DND-41 (cell line): ENCODE data around the gene MYH6.

Experiments
- ATAC-seq: fragments of 200-7000 bp; cut with Tn5 transposase; 3 replicates; pipeline ENCODE4 v1.9.1; 2021; ENCODE audit warnings: low read depth; ENCODE audit not compliant: insufficient read depth
- DNase-seq: peaks from one replicate; pipeline ENCODE4 v3.0.0-alpha.2; 2020
- H2AFZ ChIP-seq: 2 replicates; pipeline ENCODE4 v1.6.0; 2012; ENCODE audit warnings: low read depth, low read length
- H3K27ac ChIP-seq: 2 replicates; pipeline ENCODE4 v1.5.1; 2012; ENCODE audit warnings: low read length, inconsistent platforms
- H3K27me3 ChIP-seq: fragments of 200-600 bp; sonication (generic); 2 replicates; pipeline ENCODE4 v1.6.0; 2012; ENCODE audit warnings: low read length, mild to moderate bottlenecking, inconsistent platforms; ENCODE audit not compliant: insufficient read depth, poor library complexity
- H3K36me3 ChIP-seq: 2 replicates; pipeline ENCODE4 v1.5.1; 2012; ENCODE audit warnings: low read length, inconsistent platforms; ENCODE audit not compliant: insufficient read depth
- H3K4me1 ChIP-seq: 2 replicates; pipeline ENCODE4 v1.5.1; 2012; ENCODE audit warnings: mild to moderate bottlenecking, low read length; ENCODE audit not compliant: insufficient read depth
- H3K4me2 ChIP-seq: 2 replicates; pipeline ENCODE4 v1.6.0; 2012; ENCODE audit warnings: mild to moderate bottlenecking, moderate library complexity, low read length, inconsistent platforms; ENCODE audit not compliant: insufficient read depth
- H3K4me3 ChIP-seq, 2 experiments: fragments of 200-600 bp in 1 of 2; shearing (Covaris generic) in 1 of 2; 2 replicates each; pipeline ENCODE4 v1.5.1; 2012 to 2016; ENCODE audit warnings: inconsistent platforms in 2 of 2, low read length in 2 of 2, mild to moderate bottlenecking in 2 of 2, low read depth in 1 of 2, moderate library complexity in 1 of 2
- H3K79me2 ChIP-seq: 2 replicates; pipeline ENCODE4 v1.6.0; 2012; ENCODE audit warnings: low read length, inconsistent platforms; ENCODE audit not compliant: insufficient read depth
- H3K9ac ChIP-seq: 2 replicates; pipeline ENCODE4 v1.6.0; 2012; ENCODE audit warnings: low read depth, mild to moderate bottlenecking, inconsistent platforms, low read length, moderate library complexity
- H3K9me3 ChIP-seq: 2 replicates; pipeline ENCODE4 v1.5.1; 2012; ENCODE audit warnings: low read length, moderate library complexity, mild to moderate bottlenecking, inconsistent platforms; ENCODE audit not compliant: insufficient read depth, severe bottlenecking
- H4K20me1 ChIP-seq: 2 replicates; pipeline ENCODE4 v1.6.0; 2012; ENCODE audit warnings: low read length; ENCODE audit not compliant: insufficient read depth
- CTCF ChIP-seq: IDR thresholded peaks from 2 replicates; pipeline ENCODE4 v1.5.1; 2012; ENCODE audit warnings: borderline replicate concordance, low read length, moderate library complexity, mild to moderate bottlenecking; ENCODE audit not compliant: poor library complexity, severe bottlenecking; ENCODE audit errors: extremely low read depth
- EZH2 ChIP-seq: IDR thresholded peaks from 3 replicates; pipeline ENCODE4 v1.6.1; 2012; ENCODE audit warnings: borderline replicate concordance, low read depth, mild to moderate bottlenecking, moderate library complexity, low read length, inconsistent platforms; ENCODE audit not compliant: severe bottlenecking

MYH6 gene

DNA sequence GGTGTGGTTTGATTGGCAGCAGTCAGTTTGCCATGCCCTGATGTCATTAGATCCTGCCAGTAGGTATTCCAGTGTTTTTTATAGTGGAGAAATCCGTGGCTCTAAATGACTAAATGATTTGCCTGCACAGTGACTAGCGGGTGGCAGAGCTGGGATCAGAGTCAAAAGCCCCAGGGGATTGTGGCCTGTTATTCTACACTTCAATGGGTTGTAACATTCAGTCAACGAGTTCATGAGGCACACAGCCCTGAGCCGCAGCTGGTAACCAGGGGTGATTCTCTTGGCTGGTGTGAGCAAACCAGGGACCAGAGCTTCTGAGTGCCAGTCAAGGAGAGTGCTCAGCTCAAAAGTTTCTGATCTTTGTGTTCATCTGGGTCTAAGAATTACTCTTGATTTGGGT is 1.8 kb downstream of the MYH6 start:
- H3K9ac ChIP-seq, result no peak overlapping the region
- peaks cover 33% of the 10 kb centered on the region for H3K27me3 ChIP-seq
- H3K27ac ChIP-seq, result no peak overlapping the region
- H3K4me1 ChIP-seq, result no peaks in the 10 kb centered on the region
- H2AFZ ChIP-seq, result no peak overlapping the region
- H4K20me1 ChIP-seq, result no peaks in the 10 kb centered on the region; the same call in 1 of the 2 replicates
- no peaks in the 10 kb centered on the region for H3K36me3 ChIP-seq
- peak; percentile 33; the same call in 1 of the 3 replicates for ATAC-seq
- H3K9me3 ChIP-seq, result no peaks in the 10 kb centered on the region
- TF ChIP-seq CTCF (no peak), EZH2 (no peak)
- DNase-seq, result no peak
- H3K4me2 ChIP-seq, result no peak overlapping the region
- no peaks in the 10 kb centered on the region for H3K79me2 ChIP-seq
- no peak overlapping the region for H3K4me3 ChIP-seq

- no peak overlapping the region for H3K27ac ChIP-seq
- H4K20me1 ChIP-seq, result no peaks in the 10 kb centered on the region; the same call in 1 of the 2 replicates
- TF ChIP-seq EZH2 (no peak), CTCF (no peak)
- H3K9me3 ChIP-seq, result no peaks in the 10 kb centered on the region
- no peak overlapping the region for H3K4me3 ChIP-seq
- no peaks in the 10 kb centered on the region for H3K4me1 ChIP-seq
- no peak for ATAC-seq
- no peak overlapping the region for H2AFZ ChIP-seq
- H3K9ac ChIP-seq, result no peak overlapping the region
- H3K79me2 ChIP-seq, result no peaks in the 10 kb centered on the region
- H3K27me3 ChIP-seq, result peaks cover 31% of the 10 kb centered on the region
- no peak for DNase-seq
- H3K36me3 ChIP-seq, result no peaks in the 10 kb centered on the region
- H3K4me2 ChIP-seq, result no peak overlapping the region
Measured at GRCh38 chr14:23405516-23406025, 2.5 kb downstream of the MYH6 start.

- no peak overlapping the region for H3K9ac ChIP-seq
- no peak for TF ChIP-seq EZH2
- TF ChIP-seq CTCF, result no peak
- H3K79me2 ChIP-seq, result no peaks in the 10 kb centered on the region
- no peak overlapping the region for H3K4me2 ChIP-seq
- ATAC-seq (no peak), DNase-seq (no peak)
- no peaks in the 10 kb centered on the region for H3K36me3 ChIP-seq
- no peaks in the 10 kb centered on the region; the same call in 1 of the 2 replicates for H4K20me1 ChIP-seq
- H2AFZ ChIP-seq, result no peak overlapping the region
- peaks cover 26% of the 10 kb centered on the region for H3K27me3 ChIP-seq
- no peaks in the 10 kb centered on the region for H3K9me3 ChIP-seq
- H3K4me3 ChIP-seq, result no peak overlapping the region
- no peaks in the 10 kb centered on the region for H3K4me1 ChIP-seq
- H3K27ac ChIP-seq, result no peak overlapping the region
Measured at GRCh38 chr14:23405096-23405495, 3.0 kb downstream of the MYH6 start.
